Mucosa of descending colon (tissue), 3 donors: ENCODE measurements around the gene LRRC27. TPM values are rescaled to one million over a fixed set of nuclear protein-coding genes. Genes with fewer than 3 reads are reported as not detected.
"Not testable (repeated sequence)": the region's sequence is repeated elsewhere in the genome, so short reads cannot be mapped to it uniquely, and the experiment has no call there.

ENCODE experiments used
- ATAC-seq: fragments of 200-7000 bp; cut with Tn5 transposase; one replicate; pipeline ENCODE4 v1.9.1; 2020; ENCODE audit warnings: mild to moderate bottlenecking, moderate library complexity
- DNase-seq, 3 donors: peaks; one replicate each; pipeline ENCODE4 v3.0.0-alpha.2; 2020
- H3K36me3 ChIP-seq: fragments of 200-600 bp; one replicate; pipeline ENCODE4 v1.8.0; 2021; ENCODE audit warnings: low read depth, mild to moderate bottlenecking
- H3K4me1 ChIP-seq: fragments of 200-600 bp; one replicate; pipeline ENCODE4 v1.8.0; 2021; ENCODE audit warnings: low read depth, mild to moderate bottlenecking
- H3K4me3 ChIP-seq: fragments of 200-600 bp; one replicate; pipeline ENCODE4 v1.8.0; 2021; ENCODE audit warnings: mild to moderate bottlenecking
- H3K9me3 ChIP-seq: fragments of 200-600 bp; one replicate; pipeline ENCODE4 v1.8.0; 2021; ENCODE audit warnings: mild to moderate bottlenecking
- CTCF ChIP-seq: fragments of 200-600 bp; IDR thresholded peaks from one replicate; pipeline ENCODE4 v1.8.0; 2022; ENCODE audit warnings: antibody characterized with exemption, mild to moderate bottlenecking
- intact Hi-C, 2 donors: fragments of 100-400 bp; cut with DNase I in 1 of 2; cut with micrococcal nuclease in 1 of 2; formaldehyde crosslinking; loops; one replicate each; pipeline versions ENCODE4 v1.11.0 to v1.11.1; 2022; cut with DNase I, micrococcal nuclease
- total RNA-seq, 3 donors: library from RNA; stranded (reverse); fragmentation: NEBNext Ultra II Directional in 2 of 3; extraction: Animal tissue kit (Norgen Biotek cat#: 25700) in 2 of 3; gene quantifications; one replicate each; pipeline versions ENCODE4 v1.2.1 to v1.2.4, GENCODE V29; 2021 to 2023
- donor health status: DM: no; HTN: no; CAD: no; lungs with moderate emphysema.
- donor health status: DM: no; HTN: no; CAD: no.
- donor health status: DM: no; HTN: yes; CAD: no.

LRRC27 gene
- total RNA-seq, 3 donors from 2014 or later = 6.9 to 12.2 (median 11.1) TPM

DNA sequence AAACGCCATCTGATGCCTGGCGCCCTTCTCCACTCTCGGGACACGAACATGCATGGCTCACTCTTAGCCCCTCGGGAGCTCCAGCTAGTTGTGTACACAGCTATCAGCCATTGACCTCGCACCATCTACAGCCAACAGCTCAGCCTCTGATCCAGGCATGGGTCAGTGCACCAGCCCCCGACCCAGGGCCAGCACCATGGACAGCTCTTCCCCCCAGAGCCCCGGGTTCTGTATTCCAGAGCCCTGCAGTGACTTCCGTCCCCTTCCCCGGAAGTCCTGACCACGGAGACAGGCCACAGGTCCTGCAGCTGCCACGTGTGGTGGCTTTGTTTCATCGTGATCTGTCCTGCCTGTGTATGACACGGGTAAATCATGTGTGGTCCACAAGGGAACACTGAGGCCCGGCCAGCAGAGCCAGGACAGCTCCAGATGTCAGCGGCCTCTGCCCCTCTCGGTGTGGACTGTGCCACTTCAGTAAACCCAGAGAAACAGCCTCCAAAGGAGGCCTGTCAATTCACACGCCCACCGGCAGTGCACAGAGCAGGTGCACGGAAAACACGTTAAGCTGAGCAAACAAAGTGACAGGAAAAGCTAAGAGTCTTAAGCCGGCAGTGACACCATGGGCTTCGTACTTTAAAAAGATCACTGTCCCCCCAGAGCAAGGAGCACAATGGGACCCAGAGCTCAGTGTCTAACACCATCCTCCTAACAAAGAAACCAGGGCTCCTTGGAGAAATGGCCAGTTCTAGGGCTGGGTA, 37.3 kb upstream of the LRRC27 start:
- no peak for TF ChIP-seq CTCF
- ATAC-seq = no peak
- peak in 2 of 3 donors; percentile 6 to 25 for DNase-seq

DNA sequence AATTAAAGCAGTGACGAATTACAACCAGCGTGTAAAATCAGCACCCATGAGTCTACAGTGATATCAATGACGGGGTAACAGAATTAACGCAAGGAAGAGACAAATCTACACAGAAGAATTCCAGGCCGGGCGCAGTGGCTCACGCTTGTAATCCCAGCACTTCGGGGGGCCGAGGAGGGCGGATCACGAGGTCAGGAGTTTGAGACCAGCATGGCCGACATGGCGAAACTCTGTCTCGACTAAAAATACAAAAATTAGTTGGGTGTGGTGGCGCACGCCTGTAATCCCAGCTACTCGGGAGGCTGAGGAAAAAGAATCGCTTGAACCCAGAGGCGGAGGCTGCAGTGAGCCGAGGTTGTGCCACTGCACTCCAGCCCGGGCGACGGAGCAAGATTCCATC, 36.5 kb upstream of the LRRC27 start:
- H3K4me1 ChIP-seq, intact Hi-C loops, H3K9me3 ChIP-seq, ATAC-seq, H3K36me3 ChIP-seq, H3K4me3 ChIP-seq: not testable (repeated sequence)
- peak in 1 of 3 donors; percentile 23 for DNase-seq

More for the DNA sequence above, 37.3 kb upstream of the LRRC27 start:
- Histone ChIP-seq H3K9me3 (no peaks in the 10 kb centered on the region), H3K36me3 (no peaks in the 10 kb centered on the region), H3K4me1 (no peaks in the 10 kb centered on the region), H3K4me3 (no peak overlapping the region)
- intact Hi-C loops = no loop called here

GRCh38 chr10:132296666-132297443, 35.1 kb upstream of the LRRC27 start:
- intact Hi-C loops = no loop called here
- ATAC-seq (no peak), DNase-seq (peak in 2 of 3 donors; percentile 5 to 31)
- Histone ChIP-seq H3K9me3 (no peaks in the 10 kb centered on the region), H3K4me3 (no peak overlapping the region), H3K4me1 (no peaks in the 10 kb centered on the region), H3K36me3 (no peaks in the 10 kb centered on the region)
- no peak for TF ChIP-seq CTCF

GRCh38 chr10:132297526-132297925, 34.5 kb upstream of the LRRC27 start:
- intact Hi-C loops = no loop called here
- H3K4me1 ChIP-seq = no peaks in the 10 kb centered on the region
- no peak for TF ChIP-seq CTCF
- DNase-seq (peak in 2 of 3 donors; percentile 1 to 22), ATAC-seq (no peak)
- H3K9me3 ChIP-seq = no peaks in the 10 kb centered on the region
- no peak overlapping the region for H3K4me3 ChIP-seq
- H3K36me3 ChIP-seq = no peaks in the 10 kb centered on the region

DNA sequence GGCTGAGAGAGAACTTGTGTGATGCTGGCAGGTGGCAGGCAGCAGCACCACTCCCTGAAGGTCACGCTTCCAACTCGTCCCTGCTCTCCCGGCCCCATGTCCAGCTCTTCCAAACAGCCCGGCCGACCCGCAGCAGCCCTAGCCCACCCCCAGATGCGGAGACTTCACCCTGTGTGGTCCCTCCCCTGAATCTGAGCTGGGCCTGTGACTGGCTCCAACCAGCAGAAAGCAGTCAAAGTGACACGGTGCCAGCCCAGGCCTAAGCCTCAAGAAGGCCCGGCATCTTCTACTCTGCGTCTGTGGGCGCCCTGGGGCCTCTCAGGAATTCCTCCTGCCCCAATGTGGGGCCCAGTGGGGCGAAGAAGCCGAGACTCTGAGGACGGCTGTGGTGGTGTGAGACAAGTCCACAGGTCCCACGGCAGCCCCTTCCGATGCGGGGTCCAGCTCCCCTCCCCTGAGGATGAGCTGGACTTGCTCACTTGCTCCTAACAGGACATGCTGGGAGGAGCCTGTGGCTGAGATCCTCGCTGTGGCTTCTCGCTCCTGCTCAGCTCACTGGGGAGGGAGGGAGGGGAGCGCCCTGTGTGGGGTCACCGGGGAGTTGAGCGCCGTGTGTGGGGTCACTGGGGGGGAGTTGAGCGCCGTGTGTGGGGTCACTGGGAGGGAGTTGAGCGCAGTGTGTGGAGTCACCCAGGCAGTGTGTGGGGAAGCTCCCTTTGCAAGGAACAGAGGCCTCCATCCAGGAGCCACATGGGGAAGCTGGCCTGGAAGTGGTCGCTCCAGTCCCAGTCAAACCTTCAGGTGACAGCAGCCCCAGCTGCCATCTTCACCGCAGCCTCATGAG, 33.7 kb upstream of the LRRC27 start:
- no peak for ATAC-seq
- TF ChIP-seq CTCF = no peak
- intact Hi-C loops = no loop called here
- Histone ChIP-seq H3K9me3 (no peaks in the 10 kb centered on the region), H3K4me3 (no peak overlapping the region), H3K4me1 (no peaks in the 10 kb centered on the region), H3K36me3 (no peaks in the 10 kb centered on the region)
- DNase-seq = peak in 2 of 3 donors; percentile 14 to 37
